ENCODE results near the gene NANS. TPM values are rescaled to one million over a fixed set of nuclear protein-coding genes. Genes with fewer than 3 reads are reported as not detected.
"Not testable (repeated sequence)": the region's sequence is repeated elsewhere in the genome, so short reads cannot be mapped to it uniquely, and the experiment has no call there.

Gene NANS
- total RNA-seq, 1 donor from 2014 or later: 133 TPM

GRCh38 chr9:98076514-98076890 lies 20.0 kb downstream of the NANS start:
- DNase-seq (ENCODE audit: low read depth, low spot score): not testable (repeated sequence)

DNA sequence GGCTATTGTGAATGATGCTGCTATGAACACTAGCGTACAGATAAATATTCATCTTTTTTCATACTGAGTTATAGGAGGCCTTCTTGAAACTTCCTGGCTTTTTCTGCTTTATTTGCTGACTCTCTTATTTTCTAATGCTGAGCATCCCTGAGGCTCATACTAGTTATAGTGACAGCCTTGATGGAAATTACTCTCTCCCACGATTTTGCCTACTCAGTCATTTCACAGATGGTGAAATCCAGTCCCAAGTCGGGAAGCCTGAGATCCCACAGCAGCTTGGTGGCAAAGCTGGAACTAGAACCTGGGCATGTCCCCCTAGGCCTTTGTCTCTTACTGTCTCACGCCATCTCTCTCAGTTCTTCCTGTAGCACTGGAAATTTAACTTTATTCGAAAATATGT lies 22.4 kb downstream of the NANS start:
- DNase-seq (ENCODE audit: low read depth, low spot score): no peak

GRCh38 chr9:98080326-98080725 lies 23.8 kb downstream of the NANS start:
- DNase-seq (ENCODE audit: low read depth, low spot score): no peak

DNA sequence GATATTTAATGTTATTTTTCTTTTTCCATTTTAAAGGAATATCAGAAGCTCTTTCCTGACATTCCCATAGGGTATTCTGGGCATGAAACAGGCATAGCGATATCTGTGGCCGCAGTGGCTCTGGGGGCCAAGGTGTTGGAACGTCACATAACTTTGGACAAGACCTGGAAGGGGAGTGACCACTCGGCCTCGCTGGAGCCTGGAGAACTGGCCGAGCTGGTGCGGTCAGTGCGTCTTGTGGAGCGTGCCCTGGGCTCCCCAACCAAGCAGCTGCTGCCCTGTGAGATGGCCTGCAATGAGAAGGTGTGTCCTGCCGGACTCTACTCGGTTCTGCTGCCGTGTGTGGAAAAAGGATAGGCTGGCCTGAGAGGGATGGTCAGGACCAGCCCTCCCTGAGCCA lies 24.2 kb downstream of the NANS start:
- no peak for DNase-seq (ENCODE audit: low read depth, low spot score)

- DNase-seq (ENCODE audit: low read depth, low spot score): no peak
Observed at GRCh38 chr9:98081477-98082219, 25.1 kb downstream of the NANS start.

DNA sequence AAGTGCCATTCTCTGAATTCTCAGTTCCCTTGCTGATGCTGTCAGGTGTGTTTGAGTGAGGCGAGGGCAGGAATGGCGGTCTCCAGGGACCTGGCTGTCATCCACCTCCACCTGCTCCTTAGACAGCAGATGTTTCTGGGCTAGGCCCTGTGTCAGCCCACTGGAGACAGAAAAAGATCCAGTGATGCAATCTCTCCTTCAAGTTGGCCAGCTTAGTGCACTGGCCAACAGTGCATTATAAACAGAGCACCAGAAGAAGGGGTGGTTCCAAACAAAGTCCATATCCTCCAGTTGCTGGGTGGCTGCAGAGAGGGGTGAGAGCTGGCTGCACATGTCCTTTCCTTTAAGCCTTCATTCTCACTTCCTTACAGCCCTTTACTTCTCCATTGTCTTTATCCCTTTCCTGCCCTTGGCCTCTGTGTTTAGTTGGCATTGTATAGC lies 26.5 kb downstream of the NANS start:
- no peak for DNase-seq (ENCODE audit: low read depth, low spot score)

DNA sequence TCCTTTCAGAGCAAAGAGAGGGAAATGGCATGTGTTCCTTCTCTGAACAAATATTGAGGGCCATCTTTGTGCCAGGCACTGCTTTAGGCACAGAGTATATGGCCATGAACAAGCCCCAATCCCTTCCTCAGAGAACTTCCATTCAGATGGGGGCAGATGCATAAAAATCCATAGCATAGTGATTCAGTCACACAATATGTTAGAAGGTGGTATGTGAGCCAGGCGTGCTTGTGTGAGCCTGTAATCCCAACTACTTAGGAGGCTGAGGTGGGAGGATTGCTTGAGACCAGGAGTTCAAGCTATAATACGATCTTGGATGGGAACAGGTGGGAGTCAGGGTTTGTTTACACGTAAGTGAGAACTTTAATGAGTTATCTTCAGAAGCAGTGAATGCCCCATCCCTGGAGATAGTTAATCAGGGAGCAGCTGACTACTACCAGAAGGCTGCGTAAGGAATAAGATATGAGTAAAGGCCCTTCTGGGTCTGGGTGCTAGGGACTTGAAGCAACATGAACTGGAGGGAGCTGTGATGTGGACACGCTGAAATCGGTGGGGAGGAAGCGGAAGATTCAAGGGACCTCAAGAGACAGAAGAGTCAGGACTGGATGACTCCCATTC lies 27.1 kb downstream of the NANS start:
- DNase-seq (ENCODE audit: low read depth, low spot score): no peak

GRCh38 chr9:98084396-98084795 lies 27.9 kb downstream of the NANS start:
- no peak for DNase-seq (ENCODE audit: low read depth, low spot score)

DNA sequence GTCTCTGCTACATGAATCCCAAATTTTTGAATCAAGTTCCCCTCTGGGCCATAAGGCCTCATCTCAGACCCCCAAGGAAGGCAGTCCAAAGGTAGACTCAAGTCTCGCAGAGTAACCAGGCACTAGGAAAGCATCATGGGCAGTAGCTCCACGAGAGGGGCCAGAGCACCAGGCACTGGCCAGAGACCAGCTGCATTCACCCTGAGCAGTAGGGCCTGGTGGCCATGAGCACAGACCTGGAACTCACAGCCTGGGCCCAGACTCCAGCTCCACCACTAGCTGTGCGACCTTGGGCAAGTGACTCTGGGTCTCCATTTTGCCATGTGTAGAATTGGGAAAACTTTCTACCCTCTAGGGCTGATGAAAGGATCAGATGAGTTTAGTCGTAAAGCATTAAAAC lies 28.5 kb downstream of the NANS start:
- DNase-seq (ENCODE audit: low read depth, low spot score): no peak

DNA sequence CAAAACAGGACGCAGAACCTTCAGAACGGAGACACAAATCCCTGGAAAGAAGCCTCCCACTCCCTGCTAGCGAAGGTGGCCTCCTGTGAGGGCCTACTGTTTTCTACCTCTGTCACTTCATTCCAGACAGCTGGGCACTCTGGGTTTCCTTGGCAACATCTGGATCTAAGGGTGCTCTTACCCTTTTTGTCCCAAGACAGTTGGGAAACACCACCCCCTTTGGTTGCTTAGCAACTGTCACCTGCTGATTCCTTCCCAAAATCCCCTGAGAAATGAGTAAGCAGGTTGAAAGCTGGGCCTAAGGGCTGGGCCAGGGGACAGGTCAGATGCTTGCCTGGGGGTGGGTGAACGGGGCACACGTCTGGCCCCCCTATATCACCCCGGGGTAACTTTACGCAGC lies 29.4 kb downstream of the NANS start:
- no peak for DNase-seq (ENCODE audit: low read depth, low spot score)

DNA sequence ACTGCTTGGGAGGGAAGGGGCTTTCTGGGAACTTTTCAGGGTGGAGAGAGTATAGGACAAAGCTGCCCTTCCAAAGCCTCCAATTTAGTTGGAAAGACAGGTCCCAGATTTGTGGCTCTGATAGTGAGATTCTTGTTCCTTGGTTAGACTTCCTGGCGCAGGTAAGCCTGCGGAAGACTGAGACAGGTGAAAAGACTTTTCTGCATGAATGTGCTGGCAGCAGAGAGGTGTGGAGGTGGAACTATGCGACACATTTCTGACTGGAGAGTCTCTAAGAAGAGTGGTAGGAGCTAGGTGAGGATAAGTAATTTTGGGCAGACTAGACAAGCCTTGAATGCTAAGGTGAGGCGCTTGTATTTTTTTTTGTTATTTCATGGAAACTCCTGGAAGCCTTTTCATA lies 29.9 kb downstream of the NANS start:
- DNase-seq (ENCODE audit: low read depth, low spot score): no peak

DNA sequence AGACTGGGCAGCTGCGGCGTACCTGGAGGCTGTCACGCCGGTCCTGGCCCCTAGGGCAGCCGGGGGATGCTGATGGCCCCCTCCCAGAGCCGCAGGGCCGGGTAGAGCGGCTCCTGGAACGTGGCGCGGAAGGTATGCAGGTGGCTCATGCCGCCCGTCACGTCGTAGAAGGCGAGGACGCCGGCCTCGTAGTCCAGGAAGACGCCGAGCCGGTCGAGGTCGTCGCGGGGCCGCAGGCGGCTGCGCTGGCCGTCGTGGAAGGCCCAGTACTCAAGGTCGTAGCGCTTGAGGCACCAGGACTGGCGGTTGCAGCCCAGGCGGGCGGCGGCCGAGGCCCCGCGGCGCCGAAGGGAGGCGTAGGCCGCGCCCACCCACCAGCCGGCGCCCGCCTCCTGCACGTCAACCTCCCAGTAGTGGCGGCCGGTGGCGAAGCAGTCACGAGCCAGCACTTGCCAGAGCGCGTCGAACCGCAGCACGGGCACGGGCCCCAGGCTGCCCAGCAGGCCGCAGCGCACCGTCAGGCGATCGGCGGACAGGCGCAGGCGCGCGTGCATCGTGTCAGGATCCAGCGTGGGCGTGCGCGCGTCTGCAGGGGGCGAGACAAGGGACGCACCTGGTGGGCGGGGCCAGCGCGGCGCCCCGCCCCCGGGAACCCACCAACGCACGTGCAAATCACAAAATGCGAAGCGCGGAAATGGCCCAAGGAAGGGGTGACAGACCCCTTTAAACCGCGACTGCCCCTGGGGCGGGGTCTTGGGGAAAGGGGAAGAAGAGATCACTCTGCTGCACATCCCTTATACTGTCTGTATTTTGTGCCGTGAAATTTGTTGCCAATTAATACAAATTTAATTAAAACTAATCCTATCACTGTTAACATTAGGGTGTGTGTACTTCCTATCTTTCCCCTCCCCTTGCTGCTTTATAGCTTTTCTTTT lies 31.2 kb downstream of the NANS start:
- no peak for DNase-seq (ENCODE audit: low read depth, low spot score)

GRCh38 chr9:98090674-98091073 lies 34.1 kb downstream of the NANS start:
- DNase-seq (ENCODE audit: low read depth, low spot score): not testable (repeated sequence)

DNA sequence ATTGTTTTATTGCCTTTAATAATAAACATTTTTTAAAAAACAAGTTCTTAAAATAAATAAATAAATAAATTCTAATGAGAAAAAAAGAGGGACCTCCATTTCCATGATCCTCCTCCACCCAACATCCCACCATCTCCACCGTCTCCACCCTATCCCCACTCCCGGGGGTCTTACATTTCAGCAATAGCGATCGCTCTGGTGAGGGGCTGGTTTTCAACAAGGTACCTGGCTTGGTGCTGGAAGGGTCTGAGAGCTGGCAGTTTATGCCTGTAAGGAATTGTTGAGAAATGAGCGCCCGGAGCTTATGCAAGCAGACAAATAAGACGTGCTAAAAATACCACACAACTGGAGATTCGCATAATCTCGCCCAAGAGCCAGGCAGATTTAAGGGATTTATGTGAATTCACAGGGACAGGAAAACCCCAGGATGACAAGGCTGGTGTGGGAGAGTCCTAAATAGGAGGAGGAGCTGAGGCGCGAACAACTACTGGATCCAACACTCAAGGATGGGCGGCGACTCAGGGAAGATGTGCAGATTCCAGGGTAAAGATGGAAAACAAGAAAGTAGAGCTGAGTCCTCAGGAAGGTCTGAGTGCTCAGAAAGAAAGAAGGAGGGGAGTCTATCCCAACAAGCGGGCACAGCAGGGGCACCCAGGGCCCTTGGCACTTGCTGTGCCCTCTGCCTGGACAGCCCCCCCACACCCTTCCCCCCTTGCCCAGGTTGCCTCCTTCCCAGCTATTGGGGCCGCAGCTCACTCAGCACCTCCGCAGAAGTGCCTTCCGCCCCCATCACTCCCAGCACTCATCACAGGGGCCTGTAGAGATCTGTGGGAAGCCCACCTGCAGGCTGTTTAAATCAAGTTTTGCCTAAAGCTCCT lies 35.4 kb downstream of the NANS start:
- DNase-seq (ENCODE audit: low read depth, low spot score): no peak

- DNase-seq (ENCODE audit: low read depth, low spot score): no peak
Observed at GRCh38 chr9:98092613-98092931, 36.0 kb downstream of the NANS start.

DNA sequence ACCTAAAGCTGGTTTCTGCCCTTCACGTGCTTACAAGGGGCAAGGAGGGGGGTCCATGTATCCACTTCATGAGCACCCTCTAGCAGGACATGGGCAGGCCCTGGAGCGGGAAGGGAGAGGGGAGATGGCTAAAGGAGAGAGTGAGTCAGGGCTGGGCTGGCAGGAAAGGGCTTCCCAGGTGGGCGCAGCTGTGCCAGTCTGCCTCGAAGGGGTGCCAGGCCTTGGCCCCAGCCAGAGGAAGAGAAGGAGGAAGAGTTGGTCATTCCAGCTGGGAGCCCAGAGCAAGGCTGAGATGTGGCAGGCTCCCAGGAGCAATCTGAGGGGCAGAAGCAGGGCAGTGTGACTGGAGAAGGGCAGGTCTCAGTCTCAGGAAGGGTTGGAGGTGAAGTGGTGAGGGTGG lies 37.8 kb downstream of the NANS start:
- DNase-seq (ENCODE audit: low read depth, low spot score): no peak

DNA sequence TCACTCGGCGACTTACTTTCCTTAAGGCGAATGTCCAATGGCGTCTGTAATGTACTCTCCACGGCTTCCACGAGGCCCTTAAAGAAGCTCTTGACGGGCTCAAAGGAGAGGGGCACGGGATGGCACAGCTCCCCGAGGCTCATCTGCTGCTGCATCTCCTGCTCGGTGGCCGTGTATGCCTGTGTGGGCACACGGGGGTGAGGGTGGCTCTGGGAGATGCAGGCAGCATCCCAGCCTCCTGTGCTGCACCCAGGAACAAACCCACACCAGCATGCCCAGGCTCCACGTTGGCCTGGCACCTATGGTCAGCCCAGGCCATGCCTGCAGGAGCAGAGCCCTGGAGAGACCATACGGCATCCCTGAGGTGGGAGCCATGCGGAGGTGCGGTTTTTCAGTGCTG lies 38.3 kb downstream of the NANS start:
- no peak for DNase-seq (ENCODE audit: low read depth, low spot score)

- DNase-seq (ENCODE audit: low read depth, low spot score): no peak
Observed at GRCh38 chr9:98095401-98095800, 38.9 kb downstream of the NANS start.

DNA sequence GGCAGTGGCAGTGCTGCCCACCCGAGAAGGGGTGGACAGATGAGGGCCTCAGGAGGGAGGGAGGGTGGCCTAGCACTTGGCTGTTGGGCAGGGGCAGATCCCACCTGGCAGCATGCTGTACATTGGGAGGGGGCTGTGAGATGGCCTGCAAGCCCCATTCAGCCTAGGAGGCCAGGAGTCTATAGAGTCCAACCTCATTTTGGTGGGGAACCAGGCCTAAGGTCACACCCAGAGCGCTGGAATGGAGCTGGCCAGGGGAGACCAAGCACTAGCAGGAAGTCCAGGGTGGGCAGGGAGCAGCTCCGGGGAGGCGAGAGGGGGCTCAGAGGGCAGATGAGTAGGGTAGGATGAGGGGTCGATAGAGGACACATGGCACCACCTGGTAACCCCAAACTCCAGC lies 39.6 kb downstream of the NANS start:
- DNase-seq (ENCODE audit: low read depth, low spot score): no peak

GRCh38 chr9:98097836-98098235 lies 41.3 kb downstream of the NANS start:
- no peak for DNase-seq (ENCODE audit: low read depth, low spot score)

DNA sequence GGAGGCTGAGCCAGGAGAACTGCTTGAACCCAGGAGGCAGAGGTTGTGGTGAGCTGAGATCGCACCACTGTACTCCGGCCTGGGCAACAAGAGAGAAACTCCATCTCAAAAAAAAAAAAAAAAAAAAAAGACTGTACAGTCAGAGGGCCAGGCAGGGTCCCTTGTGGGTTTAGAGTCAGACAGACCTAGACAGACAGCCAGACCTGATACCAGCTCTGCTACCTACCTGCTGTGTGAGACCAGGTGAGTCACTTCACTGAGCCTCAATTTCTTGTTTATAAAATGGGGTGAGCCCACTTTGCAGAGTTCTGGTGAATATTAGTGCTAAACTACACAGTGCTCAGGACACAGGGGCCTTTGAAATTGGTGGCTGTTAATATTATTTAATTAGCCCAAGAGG lies 42.8 kb downstream of the NANS start:
- DNase-seq (ENCODE audit: low read depth, low spot score): no peak

Measured in pulmonary artery endothelial cell (primary cell).